Subcutaneous adipose tissue (tissue), 4 donors: ENCODE data around the gene PDCD7. TPM values are rescaled to one million over a fixed set of nuclear protein-coding genes. Genes with fewer than 3 reads are reported as not detected.

Experiments
- CTCF ChIP-seq: fragments of 450-650 bp; IDR thresholded peaks from one replicate; pipeline ENCODE4 v1.5.1; 2016; ENCODE audit warnings: low read depth, mild to moderate bottlenecking, control low read depth, antibody characterized with exemption, moderate library complexity
- total RNA-seq, 4 donors: library from RNA; depleted of rRNA; stranded (reverse); fragments of >200 nt; gene quantifications; one replicate each; pipeline ENCODE4 v1.1.0, GENCODE V29; 2016

The PDCD7 gene
- 10 to 100 TPM; 11.9 to 21.1 (median 17.9) TPM for total RNA-seq

DNA sequence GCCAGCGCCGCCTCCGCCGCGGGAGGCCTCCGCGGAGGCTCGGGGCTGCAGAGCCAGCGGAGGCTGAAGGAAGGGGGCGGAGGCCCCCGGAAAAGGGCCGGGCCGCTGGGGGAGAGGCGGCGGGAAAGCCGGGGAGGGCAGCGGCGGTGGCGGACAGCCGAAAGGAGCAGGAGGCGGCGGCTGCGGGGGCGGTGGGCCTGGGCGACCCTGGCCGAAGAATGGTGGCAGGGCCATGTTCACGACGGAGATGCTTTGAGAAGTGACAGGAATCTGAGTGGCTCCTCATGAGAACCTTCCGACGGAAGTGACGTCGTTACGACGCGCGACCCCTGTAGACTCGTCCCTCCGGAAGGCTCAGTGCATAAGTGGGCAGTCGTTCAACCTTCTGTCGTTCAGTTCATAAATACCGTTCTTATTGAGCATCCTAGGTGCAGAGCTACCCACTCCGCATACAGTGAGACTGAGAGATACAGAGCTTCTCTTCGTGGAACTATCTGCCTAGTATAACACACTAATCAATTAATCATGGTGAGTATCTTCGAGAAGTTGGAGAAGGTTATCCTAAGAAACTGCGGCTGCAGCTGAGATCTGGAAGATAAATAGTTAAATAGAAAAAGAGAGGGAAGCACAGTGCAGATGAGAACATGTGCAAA is at the start of gene PDCD7:
PDCD7 (minus strand) TSS at position 261 of the 653 bp plus-strand sequence; CDS start at position 234, 27 bp downstream.
- no peak for TF ChIP-seq CTCF

DNA sequence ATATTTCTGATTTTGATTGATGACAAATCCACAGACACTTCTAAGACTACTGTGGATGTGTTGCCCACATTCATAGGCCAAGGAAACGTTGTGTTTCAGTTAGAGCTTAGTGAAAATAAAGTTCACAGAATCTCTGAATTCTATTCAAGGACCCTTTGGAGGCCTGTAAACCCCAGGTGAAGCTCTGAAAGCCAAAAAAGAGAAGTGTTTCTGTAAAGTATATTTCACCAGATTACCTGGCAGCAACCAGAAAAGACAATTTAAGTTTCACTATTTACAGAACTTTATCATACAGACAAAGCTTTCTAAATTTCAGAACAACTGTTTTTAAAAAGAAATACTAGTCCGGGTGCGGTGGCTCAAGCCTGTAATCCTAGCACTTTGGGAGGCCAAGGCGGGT is 48.9 kb upstream of the PDCD7 start:
- TF ChIP-seq CTCF, result no peak

DNA sequence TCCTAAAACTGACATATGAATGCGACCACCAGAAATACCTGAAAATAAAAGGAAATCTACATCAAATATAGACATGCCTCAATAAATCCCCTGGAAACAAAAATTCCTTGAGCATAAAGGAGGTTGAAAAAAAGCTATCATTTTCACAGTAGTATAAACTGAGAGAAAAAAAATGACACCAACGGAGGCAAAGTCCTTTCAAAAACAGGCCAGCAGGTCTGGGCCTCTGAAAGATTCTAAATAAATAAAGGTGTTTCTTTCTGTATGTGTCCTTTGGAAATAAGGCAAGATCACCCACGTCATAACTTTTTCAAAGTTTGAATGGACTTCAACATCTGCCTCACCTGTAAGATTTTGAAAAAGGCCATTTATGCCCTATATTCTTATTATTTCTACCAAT is 46.6 kb upstream of the PDCD7 start:
- TF ChIP-seq CTCF, result no peak

DNA sequence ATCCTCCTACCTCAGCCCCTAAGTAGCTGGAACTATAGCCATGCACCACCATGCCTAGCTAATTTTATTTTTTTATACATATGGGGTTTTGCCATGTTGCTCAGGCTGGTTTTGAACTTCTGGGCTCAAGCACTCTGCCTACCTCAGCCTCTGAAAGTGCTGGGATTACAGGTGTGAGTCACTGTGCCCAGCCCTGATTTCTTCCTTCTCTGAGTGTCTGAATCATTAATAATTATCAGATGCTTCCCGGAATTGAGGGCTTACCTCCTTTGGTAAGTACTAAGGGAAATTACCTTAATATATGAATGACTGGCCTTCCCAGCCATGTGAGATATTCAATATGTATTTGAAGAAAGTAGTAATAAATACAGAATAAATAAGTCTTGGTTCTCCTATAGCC is 44.3 kb upstream of the PDCD7 start:
- no peak for TF ChIP-seq CTCF

- no peak for TF ChIP-seq CTCF
Measured at GRCh38 chr15:65176056-65176455, 42.4 kb upstream of the PDCD7 start.

GRCh38 chr15:65175511-65175910 is 41.9 kb upstream of the PDCD7 start:
- TF ChIP-seq CTCF, result no peak

GRCh38 chr15:65174509-65174908 is 40.9 kb upstream of the PDCD7 start:
- TF ChIP-seq CTCF, result no peak
